ENCODE results near the gene SLC38A7.
"Not testable (repeated sequence)": the region's sequence is repeated elsewhere in the genome, so short reads cannot be mapped to it uniquely, and the experiment has no call there.

The SLC38A7 gene

GRCh38 chr16:58670946-58671583, 13.5 kb downstream of the SLC38A7 start:
- DNase-seq: no peak

GRCh38 chr16:58670177-58670576, 14.4 kb downstream of the SLC38A7 start:
- no peak for DNase-seq

- DNase-seq: no peak
These were observed 19.4 kb downstream of the SLC38A7 start for GRCh38 chr16:58665200-58665599.

GRCh38 chr16:58661199-58661830, 23.3 kb downstream of the SLC38A7 start:
- peak; percentile 69 to 82 for DNase-seq

GRCh38 chr16:58659911-58660310, 24.7 kb downstream of the SLC38A7 start:
- not testable (repeated sequence) for DNase-seq

- DNase-seq: no peak
These were observed 25.8 kb downstream of the SLC38A7 start for GRCh38 chr16:58658796-58659211.

- no peak for DNase-seq
These were observed 27.7 kb downstream of the SLC38A7 start for GRCh38 chr16:58656899-58657298.

- no peak for DNase-seq
These were observed 29.4 kb downstream of the SLC38A7 start for GRCh38 chr16:58655215-58655596.

GRCh38 chr16:58654560-58655214, 29.9 kb downstream of the SLC38A7 start:
- no peak for DNase-seq

GRCh38 chr16:58652741-58653140, 31.8 kb downstream of the SLC38A7 start:
- no peak for DNase-seq

- no peak for DNase-seq
These were observed 32.6 kb downstream of the SLC38A7 start for GRCh38 chr16:58651965-58652348.

- DNase-seq: no peak
These were observed 34.9 kb downstream of the SLC38A7 start for GRCh38 chr16:58649707-58650106.

GRCh38 chr16:58647107-58647506, 37.5 kb downstream of the SLC38A7 start:
- no peak for DNase-seq

GRCh38 chr16:58644765-58645487, 39.6 kb downstream of the SLC38A7 start:
- DNase-seq: no peak

GRCh38 chr16:58644108-58644507, 40.5 kb downstream of the SLC38A7 start:
- DNase-seq: no peak

- DNase-seq: no peak
These were observed 43.6 kb downstream of the SLC38A7 start for GRCh38 chr16:58640949-58641348.

- no peak for DNase-seq
These were observed 44.7 kb downstream of the SLC38A7 start for GRCh38 chr16:58639836-58640235.

GRCh38 chr16:58639230-58639629, 45.3 kb downstream of the SLC38A7 start:
- no peak for DNase-seq

GRCh38 chr16:58638148-58639036, 46.2 kb downstream of the SLC38A7 start:
- peak in 1 of 2 experiments; percentile 14 for DNase-seq

GRCh38 chr16:58637021-58637420, 47.5 kb downstream of the SLC38A7 start:
- not testable (repeated sequence) for DNase-seq

GRCh38 chr16:58636466-58636865, 48.1 kb downstream of the SLC38A7 start:
- no peak for DNase-seq

GRCh38 chr16:58635502-58635901, 49.1 kb downstream of the SLC38A7 start:
- DNase-seq: no peak
